Parathyroid adenoma (tissue), 2 donors: ENCODE measurements around the gene HPRT1.

ENCODE experiments used
- H2AFZ ChIP-seq: fragments of 300-600 bp; sonication (generic); one replicate; pipeline ENCODE4 v1.7.0; 2017; ENCODE audit warnings: antibody characterized with exemption, mild to moderate bottlenecking
- H3K27ac ChIP-seq: fragments of 300-600 bp; sonication (generic); one replicate; pipeline ENCODE4 v1.7.0; 2017
- H3K27me3 ChIP-seq: fragments of 300-600 bp; sonication (generic); one replicate; pipeline ENCODE4 v1.7.0; 2017; ENCODE audit warnings: low read length; ENCODE audit not compliant: control insufficient read depth, insufficient read depth
- H3K36me3 ChIP-seq: fragments of 300-600 bp; sonication (generic); one replicate; pipeline ENCODE4 v1.7.0; 2017; ENCODE audit warnings: low read length; ENCODE audit not compliant: control insufficient read depth, insufficient read depth
- H3K4me1 ChIP-seq: fragments of 300-600 bp; sonication (generic); one replicate; pipeline ENCODE4 v1.7.0; 2017; ENCODE audit warnings: control low read depth
- H3K4me2 ChIP-seq: fragments of 300-600 bp; sonication (generic); one replicate; pipeline ENCODE4 v1.7.0; 2017; ENCODE audit warnings: low read length
- H3K4me3 ChIP-seq: fragments of 300-600 bp; sonication (generic); one replicate; pipeline ENCODE4 v1.7.0; 2017; ENCODE audit warnings: low read depth, low read length
- H3K79me2 ChIP-seq: fragments of 300-600 bp; sonication (generic); one replicate; pipeline ENCODE4 v1.7.0; 2017; ENCODE audit warnings: control low read depth
- H3K9ac ChIP-seq: fragments of 300-600 bp; sonication (generic); one replicate; pipeline ENCODE4 v1.7.0; 2017; ENCODE audit warnings: mild to moderate bottlenecking
- H3K9me3 ChIP-seq: fragments of 300-600 bp; sonication (generic); one replicate; pipeline ENCODE4 v1.7.0; 2017; ENCODE audit warnings: low read length; ENCODE audit not compliant: control insufficient read depth
- CTCF ChIP-seq: fragments of 300-600 bp; sonication (generic); IDR thresholded peaks from one replicate; pipeline ENCODE4 v1.7.0; 2017; ENCODE audit warnings: antibody characterized with exemption, mild to moderate bottlenecking
- donor health status: primary hyperparathyroidism.

The HPRT1 gene

GRCh38 chrX:134538316-134538715 is 78.4 kb downstream of the HPRT1 start:
- no peaks in the 10 kb centered on the region for H3K4me1 ChIP-seq
- no peaks in the 10 kb centered on the region for H3K79me2 ChIP-seq
- no peak overlapping the region for H2AFZ ChIP-seq
- H3K9me3 ChIP-seq: no peaks in the 10 kb centered on the region
- no peak overlapping the region for H3K4me2 ChIP-seq
- H3K4me3 ChIP-seq: no peak overlapping the region
- H3K27ac ChIP-seq: no peak overlapping the region
- no peak overlapping the region for H3K9ac ChIP-seq
- TF ChIP-seq CTCF: no peak
- H3K27me3 ChIP-seq: no peaks in the 10 kb centered on the region
- no peaks in the 10 kb centered on the region for H3K36me3 ChIP-seq

GRCh38 chrX:134541906-134542305 is 81.9 kb downstream of the HPRT1 start:
- Histone ChIP-seq H3K4me1 (no peaks in the 10 kb centered on the region), H3K4me3 (no peak overlapping the region), H3K27ac (no peak overlapping the region), H3K36me3 (no peaks in the 10 kb centered on the region), H3K9me3 (no peaks in the 10 kb centered on the region), H3K27me3 (no peaks in the 10 kb centered on the region), H2AFZ (no peak overlapping the region), H3K9ac (no peak overlapping the region), H3K79me2 (no peaks in the 10 kb centered on the region), H3K4me2 (no peak overlapping the region)
- TF ChIP-seq CTCF: no peak

GRCh38 chrX:134542485-134542884 is 82.5 kb downstream of the HPRT1 start:
- Histone ChIP-seq H3K27me3 (no peaks in the 10 kb centered on the region), H3K4me1 (no peaks in the 10 kb centered on the region), H3K27ac (no peak overlapping the region), H3K9me3 (no peaks in the 10 kb centered on the region), H3K4me3 (no peak overlapping the region), H3K9ac (no peak overlapping the region), H3K79me2 (no peaks in the 10 kb centered on the region), H3K36me3 (no peaks in the 10 kb centered on the region), H2AFZ (no peak overlapping the region), H3K4me2 (no peak overlapping the region)
- TF ChIP-seq CTCF: no peak

GRCh38 chrX:134543288-134543687 is 83.3 kb downstream of the HPRT1 start:
- no peaks in the 10 kb centered on the region for H3K36me3 ChIP-seq
- no peak for TF ChIP-seq CTCF
- H3K9me3 ChIP-seq: no peaks in the 10 kb centered on the region
- no peak overlapping the region for H2AFZ ChIP-seq
- no peak overlapping the region for H3K4me3 ChIP-seq
- no peak overlapping the region for H3K4me2 ChIP-seq
- no peaks in the 10 kb centered on the region for H3K79me2 ChIP-seq
- H3K9ac ChIP-seq: no peak overlapping the region
- peaks cover 3% of the 10 kb centered on the region for H3K27me3 ChIP-seq
- no peak overlapping the region for H3K27ac ChIP-seq
- no peaks in the 10 kb centered on the region for H3K4me1 ChIP-seq

- H3K27ac ChIP-seq: no peak overlapping the region
- no peaks in the 10 kb centered on the region for H3K79me2 ChIP-seq
- TF ChIP-seq CTCF: no peak
- no peak overlapping the region for H3K4me3 ChIP-seq
- no peak overlapping the region for H2AFZ ChIP-seq
- no peaks in the 10 kb centered on the region for H3K9me3 ChIP-seq
- H3K9ac ChIP-seq: no peak overlapping the region
- peaks cover 3% of the 10 kb centered on the region for H3K27me3 ChIP-seq
- H3K4me2 ChIP-seq: no peak overlapping the region
- no peaks in the 10 kb centered on the region for H3K36me3 ChIP-seq
- H3K4me1 ChIP-seq: no peaks in the 10 kb centered on the region
Measured at GRCh38 chrX:134544135-134544512, 84.2 kb downstream of the HPRT1 start.
